22Rv1 (cell line): ENCODE data around the gene TJP3.

Experiments used
- ZFX ChIP-seq: fragments of 450-650 bp; IDR thresholded peaks from 2 replicates; pipeline ENCODE4 v1.6.1; 2017; ENCODE audit warnings: antibody characterized with exemption, borderline replicate concordance
- TF ChIP-seq, protein P1 (sequence below): fragments of 450-650 bp; IDR thresholded peaks from 2 replicates; pipeline ENCODE4 v1.5.1; 2017; ENCODE audit warnings: mild to moderate bottlenecking

DNA sequence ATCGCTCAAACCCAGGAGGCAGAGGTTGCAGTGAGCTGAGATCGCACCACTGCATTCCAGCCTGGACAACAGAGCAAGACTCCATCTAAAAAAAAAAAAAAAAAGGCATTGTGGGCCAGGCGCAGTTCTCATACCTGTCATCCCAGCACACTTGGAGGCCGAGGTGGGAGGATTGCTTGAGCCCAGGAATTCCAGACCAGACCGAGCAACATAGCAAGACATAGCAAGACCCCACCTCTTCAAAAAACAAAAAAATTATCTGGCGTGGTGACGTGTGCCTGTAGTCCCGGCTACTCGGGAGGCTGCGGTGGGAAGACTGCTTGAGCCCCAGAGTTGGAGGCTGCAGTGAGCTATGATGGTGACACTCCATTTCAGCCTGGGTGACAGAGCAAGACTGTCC, 25.9 kb upstream of the TJP3 start:
- TF ChIP-seq, protein P1, sequence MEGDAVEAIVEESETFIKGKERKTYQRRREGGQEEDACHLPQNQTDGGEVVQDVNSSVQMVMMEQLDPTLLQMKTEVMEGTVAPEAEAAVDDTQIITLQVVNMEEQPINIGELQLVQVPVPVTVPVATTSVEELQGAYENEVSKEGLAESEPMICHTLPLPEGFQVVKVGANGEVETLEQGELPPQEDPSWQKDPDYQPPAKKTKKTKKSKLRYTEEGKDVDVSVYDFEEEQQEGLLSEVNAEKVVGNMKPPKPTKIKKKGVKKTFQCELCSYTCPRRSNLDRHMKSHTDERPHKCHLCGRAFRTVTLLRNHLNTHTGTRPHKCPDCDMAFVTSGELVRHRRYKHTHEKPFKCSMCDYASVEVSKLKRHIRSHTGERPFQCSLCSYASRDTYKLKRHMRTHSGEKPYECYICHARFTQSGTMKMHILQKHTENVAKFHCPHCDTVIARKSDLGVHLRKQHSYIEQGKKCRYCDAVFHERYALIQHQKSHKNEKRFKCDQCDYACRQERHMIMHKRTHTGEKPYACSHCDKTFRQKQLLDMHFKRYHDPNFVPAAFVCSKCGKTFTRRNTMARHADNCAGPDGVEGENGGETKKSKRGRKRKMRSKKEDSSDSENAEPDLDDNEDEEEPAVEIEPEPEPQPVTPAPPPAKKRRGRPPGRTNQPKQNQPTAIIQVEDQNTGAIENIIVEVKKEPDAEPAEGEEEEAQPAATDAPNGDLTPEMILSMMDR = no peak
- TF ChIP-seq ZFX = no peak
